ENCODE results near the gene EED.
A peak's percentile ranks its signal among the peaks of the same experiment; 100 is the strongest.
"Not testable (repeated sequence)": the region's sequence is repeated elsewhere in the genome, so short reads cannot be mapped to it uniquely, and the experiment has no call there.

Gene EED

DNA sequence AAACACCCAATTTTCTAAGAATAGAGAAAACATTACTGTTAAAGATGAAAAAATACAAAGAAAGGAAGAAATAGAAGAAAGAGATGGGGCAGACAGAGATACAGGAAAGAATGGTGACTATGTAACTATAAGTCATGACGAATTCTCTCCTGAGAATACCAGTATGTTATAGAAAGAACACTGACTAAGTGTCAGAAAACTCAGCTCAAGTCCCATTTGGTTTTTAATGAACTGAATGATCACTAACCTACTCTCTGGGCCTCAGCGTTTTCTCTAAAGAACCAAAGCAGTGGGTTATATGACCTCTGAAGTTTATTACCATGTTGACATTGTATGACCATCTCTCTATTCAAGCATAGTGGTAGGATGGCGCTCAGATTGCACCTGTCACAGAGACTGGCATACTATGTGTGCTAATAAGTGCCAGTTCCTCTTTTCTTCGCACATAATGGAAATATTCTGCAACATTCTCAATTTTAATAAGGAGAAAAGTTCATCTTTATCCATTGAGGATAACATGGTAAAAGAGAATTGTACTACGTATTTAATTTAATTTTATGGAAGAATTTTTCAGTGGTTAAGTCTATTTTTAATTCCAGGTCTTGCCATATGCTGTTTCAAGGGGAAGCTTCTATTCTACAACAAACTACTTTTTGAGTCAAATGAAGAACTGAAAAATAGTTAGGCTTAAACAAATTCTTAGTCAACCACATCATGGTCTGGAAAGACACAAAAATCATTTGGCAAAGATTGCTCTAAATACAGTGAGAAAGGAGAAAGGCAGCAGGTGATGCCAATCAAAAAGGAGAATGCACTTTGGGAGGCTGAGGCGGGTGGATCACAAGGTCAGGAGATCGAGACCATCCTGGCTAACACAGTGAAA is 25.0 kb upstream of the EED start:
- peak; percentile 52 for DNase-seq

GRCh38 chr11:86220653-86221052 is 23.9 kb upstream of the EED start:
- DNase-seq = no peak

GRCh38 chr11:86222081-86222480 is 22.5 kb upstream of the EED start:
- no peak for DNase-seq

- not testable (repeated sequence) for DNase-seq
Observed at GRCh38 chr11:86224575-86224974, 20.0 kb upstream of the EED start.

- not testable (repeated sequence) for DNase-seq
Observed at GRCh38 chr11:86225344-86225743, 19.2 kb upstream of the EED start.

DNA sequence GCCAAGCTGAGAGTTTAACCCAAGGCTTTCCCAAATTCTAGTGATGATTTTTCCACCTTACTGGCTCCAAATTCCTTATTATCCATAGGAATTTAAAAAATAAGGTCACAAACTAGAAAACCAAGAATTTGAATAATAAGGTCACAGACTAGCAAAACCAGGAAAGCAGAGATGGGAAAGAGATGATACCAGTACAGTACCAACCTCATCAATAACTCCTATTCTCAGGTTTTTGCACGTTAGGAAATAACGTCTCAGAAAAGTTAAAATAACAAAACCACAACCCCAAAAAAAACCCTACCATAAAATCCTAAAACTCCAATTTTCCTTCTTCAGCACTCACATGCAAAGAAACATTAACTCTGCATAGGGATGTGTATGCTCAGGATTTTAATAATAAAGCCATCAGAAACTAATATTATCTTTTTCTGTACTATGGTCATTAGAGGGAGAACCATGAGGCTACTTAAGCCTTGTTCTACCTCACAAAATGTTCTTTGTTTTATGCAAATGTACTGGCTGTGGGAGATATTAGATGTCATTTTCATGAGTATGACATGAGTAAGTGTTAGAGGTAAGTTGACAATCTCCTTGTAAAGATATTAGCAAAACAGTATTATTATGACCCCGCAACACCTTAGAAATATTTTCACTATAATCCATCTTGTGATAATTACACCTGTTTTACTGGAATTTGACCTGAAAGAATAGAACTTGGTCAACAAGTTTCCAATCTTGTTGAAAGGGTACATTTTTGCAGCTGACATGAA is 16.1 kb upstream of the EED start:
- peak; percentile 74 for DNase-seq

DNA sequence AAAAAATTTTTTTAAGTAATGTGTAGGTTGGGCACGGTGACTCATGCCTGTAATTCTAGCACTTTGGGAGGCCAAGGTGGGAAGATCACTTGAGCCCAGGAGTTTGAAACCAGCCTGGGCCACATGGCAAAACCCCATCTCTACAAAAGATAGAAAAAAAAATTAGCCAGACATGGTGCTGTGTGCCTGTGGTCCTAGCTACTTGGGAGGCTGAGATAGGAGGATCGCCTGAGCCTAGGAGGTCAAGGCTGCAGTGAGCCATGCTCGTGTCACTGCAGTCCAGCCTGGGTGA is 15.6 kb upstream of the EED start:
- DNase-seq = not testable (repeated sequence)

DNA sequence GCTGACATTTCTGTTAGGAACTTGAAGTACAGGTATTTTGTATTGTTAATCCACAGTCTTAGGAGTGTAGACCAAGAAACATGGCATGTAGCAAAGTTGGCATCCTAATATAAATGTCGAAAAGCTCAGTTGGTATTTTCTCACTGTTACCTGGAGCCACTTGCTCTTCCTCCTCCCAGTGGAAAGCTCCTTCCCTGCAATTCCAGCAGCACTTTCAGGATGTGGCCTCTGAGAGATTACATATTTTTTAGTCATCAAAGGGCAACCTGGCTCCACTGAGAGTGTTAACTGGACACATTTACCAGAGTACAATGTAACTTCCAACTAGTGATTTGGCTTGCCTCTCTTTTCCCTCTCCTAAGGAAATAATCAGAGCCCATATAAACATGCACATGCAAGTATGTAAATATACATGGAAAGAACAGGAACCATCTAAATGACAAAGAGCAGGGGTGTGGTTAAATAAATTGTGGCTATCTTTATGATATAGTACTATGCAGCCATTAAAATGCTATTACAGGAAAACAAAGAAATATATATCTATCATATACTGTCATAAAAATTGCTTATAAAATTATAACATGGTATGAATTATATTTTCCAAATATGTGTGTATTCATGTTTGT is 14.3 kb upstream of the EED start:
- DNase-seq = no peak

- DNase-seq = peak; percentile 73
Observed at GRCh38 chr11:86230921-86231434, 13.6 kb upstream of the EED start.

- no peak for DNase-seq
Observed at GRCh38 chr11:86232556-86232955, 12.0 kb upstream of the EED start.

- DNase-seq = no peak
Observed at GRCh38 chr11:86234831-86235461, 9.6 kb upstream of the EED start.

- no peak for DNase-seq
Observed at GRCh38 chr11:86237267-86237804, 7.2 kb upstream of the EED start.

DNA sequence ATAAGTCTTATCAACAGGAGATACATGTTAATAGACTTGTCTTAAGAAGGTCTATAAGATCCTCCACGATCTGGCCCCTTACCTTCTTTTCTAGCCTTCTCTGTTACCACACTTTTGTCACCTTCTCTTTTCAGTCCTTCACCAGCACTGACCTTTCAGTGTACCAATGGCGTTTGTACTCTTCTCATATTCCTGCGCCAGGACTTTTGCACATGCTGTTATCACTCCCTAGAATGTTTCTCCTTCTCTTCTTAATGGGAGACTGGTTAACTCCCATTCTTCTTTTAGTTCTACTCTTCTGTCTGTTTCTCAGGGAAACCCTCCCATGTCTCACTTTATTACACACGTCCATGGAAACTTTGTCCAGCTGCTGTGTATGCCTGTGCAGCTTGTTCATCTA is 4.4 kb upstream of the EED start:
- no peak for DNase-seq

- no peak for DNase-seq
Observed at GRCh38 chr11:86241956-86242535, 2.5 kb upstream of the EED start.

DNA sequence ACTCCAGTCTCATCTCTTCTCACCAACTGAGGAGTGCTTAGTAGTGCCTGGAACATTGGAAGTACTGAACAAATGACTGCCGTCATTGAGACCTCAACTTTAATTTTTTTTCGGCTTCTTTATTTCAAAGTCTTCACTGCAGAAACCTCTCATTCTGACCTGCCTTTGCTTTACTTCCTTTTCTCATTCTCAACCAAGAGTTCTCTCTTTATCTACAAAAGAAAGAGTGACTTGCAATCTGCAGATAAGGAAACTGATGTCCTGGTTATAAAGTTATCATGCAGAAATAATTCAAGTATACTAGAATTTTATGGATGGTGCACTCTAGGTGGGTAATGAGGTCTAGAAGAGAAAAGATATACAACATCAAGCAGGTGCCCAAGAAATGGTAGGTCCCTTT is 1.2 kb upstream of the EED start:
- DNase-seq = no peak

GRCh38 chr11:86244063-86244521 is 461 bp upstream of the EED start:
- DNase-seq = peak; percentile 94

- DNase-seq = peak; percentile 62
Observed at GRCh38 chr11:86245369-86246292, 1.1 kb downstream of the EED start.

GRCh38 chr11:86246293-86246675 is 1.7 kb downstream of the EED start:
- DNase-seq = no peak

DNA sequence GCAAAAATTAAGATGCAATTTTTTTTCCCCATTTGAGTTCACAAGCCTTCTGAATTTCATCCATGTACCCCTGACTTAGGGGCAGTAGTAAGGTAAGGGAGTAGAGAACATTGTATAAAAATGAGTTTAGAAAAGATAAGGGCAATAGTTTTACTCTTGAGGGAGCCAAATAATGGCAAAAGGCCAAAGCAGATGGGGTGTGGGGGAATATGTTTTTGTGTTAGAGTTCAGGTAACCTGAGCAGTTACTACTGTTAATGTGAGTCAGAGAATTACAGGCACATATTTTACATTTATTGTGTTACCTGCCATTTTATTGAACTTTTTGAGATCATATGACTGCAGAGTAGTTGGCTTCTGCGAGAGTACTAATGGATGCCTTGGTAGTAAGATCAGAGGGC is 3.1 kb downstream of the EED start:
- no peak for DNase-seq

- peak; percentile 69 for DNase-seq
Observed at GRCh38 chr11:86248609-86249008, 4.1 kb downstream of the EED start.
